HG03060 (cell line): ENCODE results near the gene SND1.
A peak's percentile ranks its signal among the peaks of the same experiment; 100 is the strongest.

Source experiments
- ATAC-seq: cut with Tn5 transposase; IDR thresholded peaks from one replicate; pipeline ENCODE4 v1.9.1; 2021; ENCODE audit warnings: low read depth, moderate number of reproducible peaks; ENCODE audit not compliant: unreplicated experiment

The SND1 gene

DNA sequence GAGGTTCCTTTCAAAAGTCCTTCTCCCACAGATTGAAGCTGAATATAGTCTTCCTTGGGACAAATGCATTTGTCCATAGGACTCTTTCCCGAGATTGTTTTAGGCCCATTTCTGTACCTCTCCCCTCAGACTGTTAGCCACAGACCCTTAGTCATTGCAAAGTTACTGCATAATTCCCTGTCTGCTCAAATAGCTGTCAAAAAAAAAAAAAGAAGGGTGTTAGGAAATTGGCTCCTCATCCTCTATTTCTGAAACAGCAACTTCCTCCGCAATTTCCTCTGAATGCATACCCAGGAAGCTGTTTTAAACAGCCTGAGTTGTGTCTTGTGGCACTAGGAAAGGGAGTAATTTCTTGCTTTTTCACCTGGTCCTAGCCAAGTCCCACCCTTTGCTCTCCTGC lies 373.8 kb downstream of the SND1 start:
- ATAC-seq: no peak

- no peak for ATAC-seq
Observed at GRCh38 chr7:128026551-128026950, 374.6 kb downstream of the SND1 start.

DNA sequence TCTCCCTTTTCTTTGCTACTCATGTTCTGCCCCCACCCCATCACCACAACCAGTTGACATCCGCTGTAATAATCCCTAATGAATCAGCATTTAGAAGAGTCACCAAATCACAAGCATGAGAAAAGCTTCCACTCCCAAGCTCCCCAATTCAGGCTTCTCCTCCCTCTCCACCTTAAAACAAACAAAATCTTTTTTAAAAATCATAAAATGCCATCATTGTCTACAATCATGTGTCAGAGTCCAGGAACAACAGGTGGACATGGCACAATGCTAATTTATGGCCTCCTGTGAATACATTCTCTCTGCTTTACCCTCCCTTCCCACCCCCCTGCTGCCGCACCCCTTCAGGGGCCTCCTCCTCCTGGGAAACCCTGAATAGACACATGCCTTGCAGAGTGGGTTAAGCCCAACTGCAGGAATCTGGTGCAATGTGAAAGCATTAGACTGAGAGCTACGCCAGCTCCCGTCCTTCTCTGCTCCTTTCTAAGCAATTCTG lies 375.5 kb downstream of the SND1 start:
- no peak for ATAC-seq

DNA sequence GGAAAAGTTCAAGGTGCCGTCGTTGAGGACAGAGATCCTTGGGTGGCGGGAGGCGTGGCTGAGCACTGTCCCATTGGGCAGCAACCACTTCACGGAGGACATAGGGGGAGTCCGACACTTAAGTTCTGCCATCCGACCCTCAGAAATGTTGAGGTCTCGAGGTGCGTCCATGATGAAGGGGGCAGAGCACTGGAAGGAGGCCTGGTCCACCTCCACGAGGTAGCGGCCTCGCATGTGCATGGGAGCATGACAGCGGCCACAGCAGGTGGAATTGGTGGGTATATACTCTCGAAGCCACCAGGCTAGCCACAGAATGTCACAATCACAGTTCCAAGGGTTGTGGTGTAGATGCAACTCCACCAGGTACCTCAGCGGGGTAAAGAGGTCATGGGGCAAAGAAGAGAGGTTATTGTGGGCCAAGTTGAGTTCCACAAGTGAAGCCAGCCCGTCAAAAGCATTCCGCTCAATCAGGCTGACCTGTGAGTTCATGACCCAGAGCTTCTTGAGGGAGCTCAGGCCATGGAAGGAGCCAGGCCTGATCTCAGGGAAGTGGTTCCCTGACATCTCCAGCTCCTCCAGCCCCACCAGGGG lies 377.5 kb downstream of the SND1 start:
- ATAC-seq: no peak

DNA sequence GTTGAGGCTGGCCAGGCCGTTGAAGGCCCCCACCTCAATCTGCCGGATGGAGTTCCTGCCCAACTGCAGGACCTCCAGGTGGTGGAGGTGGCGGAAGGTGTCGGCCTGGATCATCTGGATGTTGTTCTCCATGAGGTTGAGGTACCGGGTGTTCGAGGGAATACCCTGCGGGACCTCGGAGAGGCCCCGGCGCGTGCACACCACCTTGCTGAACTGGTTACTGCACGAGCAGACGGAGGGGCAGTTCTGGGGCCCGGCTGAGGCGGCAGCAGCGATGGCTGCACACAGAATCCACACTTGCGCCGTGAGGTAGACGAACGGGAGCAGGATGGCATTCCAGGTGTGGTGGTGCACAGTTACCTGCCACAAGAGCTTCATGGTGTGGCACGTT lies 378.3 kb downstream of the SND1 start:
- ATAC-seq: no peak

GRCh38 chr7:128030654-128031611 lies 378.9 kb downstream of the SND1 start, which contains the start of gene LRRC4:
TSS of gene LRRC4 (minus strand) at chr7:128031437. CDS start at chr7:128030640, 797 bp downstream.
- no peak for ATAC-seq

- ATAC-seq: peak; percentile 53
Observed at GRCh38 chr7:128031901-128032604, 380.1 kb downstream of the SND1 start.

DNA sequence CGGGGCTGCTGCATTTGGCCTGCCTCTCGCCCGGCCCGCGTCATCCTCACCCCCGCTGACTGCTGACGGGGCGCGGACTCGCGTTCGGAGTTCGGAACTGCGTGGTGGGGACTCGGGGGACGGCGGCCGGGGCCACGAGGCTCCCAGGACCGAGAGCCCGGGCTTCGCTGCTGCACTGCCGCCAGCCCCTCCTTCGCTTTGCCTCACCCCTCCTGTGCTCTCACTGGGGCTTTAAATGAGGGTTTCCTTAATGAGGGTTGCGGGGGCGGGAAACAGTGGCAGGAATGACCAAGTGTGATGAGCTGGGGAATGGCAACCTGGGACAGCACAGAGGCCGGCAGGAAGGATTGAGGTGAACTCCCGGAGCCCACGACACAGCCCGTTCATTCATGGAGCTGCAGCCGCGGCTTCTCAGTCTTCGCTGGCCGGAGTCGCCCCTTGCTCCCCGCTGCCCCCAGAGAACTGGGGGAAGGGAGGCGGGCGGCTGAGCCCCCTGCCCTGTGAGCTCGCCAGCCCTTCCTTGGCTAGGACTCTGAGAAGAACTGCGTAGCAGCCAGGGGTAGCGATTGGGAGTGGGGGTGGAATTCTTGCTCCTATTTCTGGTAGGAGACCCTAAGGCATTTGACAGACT lies 380.7 kb downstream of the SND1 start:
- ATAC-seq: no peak

DNA sequence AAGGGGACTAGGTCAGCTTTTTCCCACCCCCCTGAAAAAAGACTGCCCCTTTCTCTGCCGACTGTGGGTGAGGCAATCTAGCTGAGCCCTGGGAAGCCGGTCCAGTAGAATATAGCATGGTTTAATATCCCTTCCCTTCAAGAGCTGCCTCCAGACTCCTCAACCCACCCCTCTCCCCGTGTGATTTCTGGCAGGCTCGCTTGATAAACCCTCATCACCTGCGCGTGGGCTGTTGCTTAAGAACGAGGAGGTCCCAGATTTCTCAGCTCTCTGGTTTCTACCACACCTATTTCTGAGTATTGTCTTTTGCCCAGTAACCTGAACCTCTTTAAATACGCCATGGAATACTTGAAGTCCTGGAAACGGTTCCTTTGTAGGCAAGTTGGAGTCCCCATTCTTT lies 381.3 kb downstream of the SND1 start:
- ATAC-seq: no peak

DNA sequence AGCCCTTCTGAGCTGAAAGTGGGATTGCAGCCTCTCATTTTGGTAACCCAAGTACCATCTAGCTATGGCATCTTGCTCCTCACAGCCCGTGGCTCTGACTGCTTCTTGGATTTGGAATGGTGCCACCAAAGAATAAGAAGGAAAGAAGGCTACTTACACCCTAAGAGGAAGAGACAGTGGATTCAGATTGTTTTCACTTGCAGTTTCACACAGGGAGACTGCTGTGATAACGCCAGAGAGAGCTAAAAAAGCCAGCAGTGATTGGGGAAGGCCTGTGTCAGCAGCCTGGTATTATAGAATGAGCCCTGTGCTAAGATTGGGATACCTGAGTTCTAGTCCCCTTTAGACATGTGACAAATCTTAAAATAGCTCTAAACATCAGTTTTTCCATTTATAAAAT lies 382.8 kb downstream of the SND1 start:
- ATAC-seq: no peak

DNA sequence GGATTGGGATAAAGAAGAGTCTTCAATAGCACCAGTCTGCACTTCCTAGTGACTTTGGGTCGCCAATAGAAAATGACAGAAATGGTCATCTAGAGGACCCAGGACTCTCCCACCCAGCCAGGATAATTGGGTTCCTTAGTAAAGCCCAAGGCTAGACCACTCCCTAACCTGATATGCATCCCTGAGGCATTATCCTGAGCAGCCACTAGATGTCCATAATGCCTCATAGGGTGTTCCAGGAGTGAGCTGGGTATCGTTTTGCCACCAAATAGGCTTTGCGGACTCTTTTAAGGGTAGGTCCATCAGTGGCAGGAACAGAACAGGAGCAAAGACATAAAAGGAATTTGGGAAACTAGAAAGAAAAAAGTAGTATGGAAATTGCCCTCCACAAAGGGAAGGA lies 383.7 kb downstream of the SND1 start:
- no peak for ATAC-seq

GRCh38 chr7:128036226-128036940 lies 384.4 kb downstream of the SND1 start:
- no peak for ATAC-seq

GRCh38 chr7:128037081-128037480 lies 385.1 kb downstream of the SND1 start:
- ATAC-seq: no peak

DNA sequence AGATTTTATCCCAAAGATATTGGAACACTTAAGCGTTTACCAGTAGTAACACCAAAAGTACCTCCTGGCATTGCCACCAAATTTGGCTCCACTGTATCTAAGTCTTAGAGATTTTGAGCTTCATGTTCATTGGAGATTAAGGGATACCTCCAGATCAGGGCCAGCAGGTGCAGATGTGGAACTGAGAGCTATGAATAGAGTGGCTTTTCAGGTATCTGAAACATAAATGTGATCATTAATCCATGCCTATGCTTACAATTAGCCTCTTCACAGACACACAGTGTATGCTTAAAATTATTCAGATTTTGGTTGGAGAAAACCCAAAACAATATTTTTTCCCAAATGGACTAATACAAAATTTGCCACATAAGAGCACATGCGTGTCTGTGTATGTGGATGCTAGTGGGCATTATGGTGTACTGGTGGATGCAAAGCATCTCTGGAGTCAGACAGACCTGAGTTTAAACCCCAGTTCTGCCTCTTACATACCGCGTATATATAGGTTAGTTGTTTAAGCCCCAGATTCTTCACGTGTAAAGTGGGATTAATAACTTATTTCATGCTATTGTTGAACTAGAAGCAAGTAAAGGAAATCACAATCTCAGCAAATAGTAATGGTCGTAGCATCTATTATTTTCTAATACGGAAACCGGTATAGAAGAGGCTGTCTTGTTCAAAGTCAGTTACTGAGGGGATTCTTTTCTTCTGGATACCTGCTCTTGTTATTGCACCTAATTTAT lies 386.1 kb downstream of the SND1 start:
- ATAC-seq: no peak

DNA sequence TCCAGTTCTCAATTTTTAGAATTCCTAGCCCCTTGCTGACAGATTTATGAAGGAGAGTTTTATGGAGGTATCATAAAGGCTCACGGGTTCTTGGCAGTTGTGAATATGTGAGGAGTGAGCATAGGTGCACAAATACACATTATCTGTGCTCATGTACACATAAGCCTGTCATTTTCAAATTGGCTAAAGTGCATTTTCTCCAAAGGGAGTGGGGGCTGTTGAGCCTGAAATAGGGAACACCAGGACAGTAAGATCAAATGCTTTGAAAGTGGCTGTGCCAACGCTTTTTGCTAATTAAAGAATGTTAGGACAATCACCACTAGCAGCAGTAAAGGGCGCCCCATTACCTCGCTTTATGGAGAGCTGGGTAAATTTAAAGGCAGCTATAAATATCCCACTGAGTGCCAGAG lies 387.6 kb downstream of the SND1 start:
- no peak for ATAC-seq

DNA sequence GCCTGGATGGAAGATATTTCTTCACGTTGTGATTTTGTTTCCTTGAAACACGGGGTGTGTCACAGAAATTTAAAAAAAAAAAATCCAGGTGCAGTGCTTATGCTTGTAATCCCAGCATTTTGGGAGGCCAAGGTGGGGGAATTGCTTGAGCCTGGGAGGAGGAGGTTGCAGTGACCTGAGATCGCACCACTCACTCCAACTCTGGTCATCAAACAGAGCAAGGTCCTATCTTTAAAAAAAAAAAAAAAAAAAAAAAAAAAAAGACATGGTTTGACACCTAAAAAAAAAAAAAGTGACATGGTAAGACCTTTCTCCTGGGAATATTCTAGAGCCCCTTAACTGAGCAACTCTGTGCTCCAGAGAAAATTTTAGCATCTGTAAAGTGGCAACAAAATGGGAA lies 388.2 kb downstream of the SND1 start:
- ATAC-seq: no peak

DNA sequence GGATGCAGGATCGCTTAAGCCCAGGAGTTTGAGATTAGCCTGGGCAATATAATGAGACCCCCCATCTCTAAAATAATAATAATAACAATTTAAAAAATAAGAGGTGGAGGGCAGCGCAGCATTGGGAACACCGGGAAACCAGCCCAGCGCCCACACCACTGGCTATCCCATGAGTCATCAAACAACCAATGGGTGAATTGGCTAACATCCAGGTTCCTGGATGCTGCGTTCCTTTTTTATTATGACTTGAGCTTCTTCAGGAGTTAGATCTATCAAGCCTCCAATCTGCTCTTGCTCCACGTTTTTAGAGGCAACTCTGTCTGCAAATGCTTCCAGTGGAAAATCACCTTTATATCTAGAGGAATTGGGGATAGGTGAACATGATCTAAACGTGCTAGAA lies 389.2 kb downstream of the SND1 start:
- ATAC-seq: no peak

- no peak for ATAC-seq
Observed at GRCh38 chr7:128042012-128042411, 390.0 kb downstream of the SND1 start.

- no peak for ATAC-seq
Observed at GRCh38 chr7:128044064-128044463, 392.1 kb downstream of the SND1 start.
